GM12801 (cell line): Measurements from ENCODE around the gene ATP10A.

Experiments used
- TF ChIP-seq, protein P1 (sequence below): IDR thresholded peaks from one replicate; pipeline ENCODE4 v1.5.1; 2011; ENCODE audit warnings: control low read depth; ENCODE audit not compliant: insufficient read length; ENCODE audit errors: extremely low read depth

The ATP10A gene

DNA sequence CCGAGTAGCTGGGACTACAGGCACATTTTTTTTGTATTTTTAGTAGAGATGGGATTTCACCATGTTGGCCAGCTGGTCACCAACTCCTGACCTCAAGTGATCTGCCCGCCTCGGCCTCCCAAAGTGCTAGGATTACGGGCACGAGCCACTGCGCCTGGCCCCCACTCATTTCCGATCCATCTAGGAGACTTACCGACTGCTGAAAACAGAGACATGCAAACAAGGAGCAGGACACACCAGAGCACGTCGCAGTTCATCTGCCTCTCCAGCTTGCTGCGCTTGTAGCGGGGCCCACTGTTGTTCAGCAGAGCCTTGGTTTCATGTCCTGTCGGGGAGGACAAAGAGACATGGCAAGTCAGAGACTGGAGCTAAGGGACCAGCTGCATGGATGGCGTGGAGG is 137.4 kb downstream of the ATP10A start:
- TF ChIP-seq, protein P1, sequence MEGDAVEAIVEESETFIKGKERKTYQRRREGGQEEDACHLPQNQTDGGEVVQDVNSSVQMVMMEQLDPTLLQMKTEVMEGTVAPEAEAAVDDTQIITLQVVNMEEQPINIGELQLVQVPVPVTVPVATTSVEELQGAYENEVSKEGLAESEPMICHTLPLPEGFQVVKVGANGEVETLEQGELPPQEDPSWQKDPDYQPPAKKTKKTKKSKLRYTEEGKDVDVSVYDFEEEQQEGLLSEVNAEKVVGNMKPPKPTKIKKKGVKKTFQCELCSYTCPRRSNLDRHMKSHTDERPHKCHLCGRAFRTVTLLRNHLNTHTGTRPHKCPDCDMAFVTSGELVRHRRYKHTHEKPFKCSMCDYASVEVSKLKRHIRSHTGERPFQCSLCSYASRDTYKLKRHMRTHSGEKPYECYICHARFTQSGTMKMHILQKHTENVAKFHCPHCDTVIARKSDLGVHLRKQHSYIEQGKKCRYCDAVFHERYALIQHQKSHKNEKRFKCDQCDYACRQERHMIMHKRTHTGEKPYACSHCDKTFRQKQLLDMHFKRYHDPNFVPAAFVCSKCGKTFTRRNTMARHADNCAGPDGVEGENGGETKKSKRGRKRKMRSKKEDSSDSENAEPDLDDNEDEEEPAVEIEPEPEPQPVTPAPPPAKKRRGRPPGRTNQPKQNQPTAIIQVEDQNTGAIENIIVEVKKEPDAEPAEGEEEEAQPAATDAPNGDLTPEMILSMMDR = no peak

DNA sequence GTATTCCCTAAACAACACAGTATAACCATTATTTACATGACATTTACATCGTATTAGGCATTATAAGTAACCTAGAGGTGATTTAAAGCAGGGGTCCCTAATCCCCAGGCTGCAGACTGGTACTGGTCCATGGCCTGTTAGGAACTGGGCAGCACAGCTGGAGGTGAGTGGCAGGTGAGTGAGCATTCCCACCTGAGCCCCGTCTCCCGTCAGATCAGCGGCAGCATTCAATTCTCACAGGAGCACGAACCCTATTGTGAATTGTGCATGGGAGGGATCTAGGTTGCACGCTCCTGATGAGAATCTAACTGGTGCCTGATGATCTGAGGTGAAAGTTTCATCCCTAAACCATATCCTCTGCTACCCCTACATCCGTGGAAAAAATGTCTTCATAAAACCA is 138.2 kb downstream of the ATP10A start:
- TF ChIP-seq, protein P1 = no peak

DNA sequence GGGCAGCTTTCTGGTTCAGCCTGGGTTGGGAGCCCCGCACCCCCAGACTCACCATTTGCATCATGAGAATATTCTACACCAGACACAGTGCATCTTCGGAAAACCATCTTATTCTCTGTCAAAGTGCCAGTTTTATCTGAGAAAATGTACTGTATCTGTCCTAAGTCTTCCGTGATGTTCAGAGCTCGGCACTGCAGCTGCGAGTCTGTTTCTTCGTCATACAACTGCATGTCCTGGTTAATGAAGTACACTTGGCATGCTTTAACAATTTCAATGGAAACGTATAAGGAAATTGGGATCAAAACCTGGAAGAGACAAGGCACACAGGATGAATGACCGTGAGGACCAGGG is 141.5 kb downstream of the ATP10A start:
- TF ChIP-seq, protein P1 = no peak

DNA sequence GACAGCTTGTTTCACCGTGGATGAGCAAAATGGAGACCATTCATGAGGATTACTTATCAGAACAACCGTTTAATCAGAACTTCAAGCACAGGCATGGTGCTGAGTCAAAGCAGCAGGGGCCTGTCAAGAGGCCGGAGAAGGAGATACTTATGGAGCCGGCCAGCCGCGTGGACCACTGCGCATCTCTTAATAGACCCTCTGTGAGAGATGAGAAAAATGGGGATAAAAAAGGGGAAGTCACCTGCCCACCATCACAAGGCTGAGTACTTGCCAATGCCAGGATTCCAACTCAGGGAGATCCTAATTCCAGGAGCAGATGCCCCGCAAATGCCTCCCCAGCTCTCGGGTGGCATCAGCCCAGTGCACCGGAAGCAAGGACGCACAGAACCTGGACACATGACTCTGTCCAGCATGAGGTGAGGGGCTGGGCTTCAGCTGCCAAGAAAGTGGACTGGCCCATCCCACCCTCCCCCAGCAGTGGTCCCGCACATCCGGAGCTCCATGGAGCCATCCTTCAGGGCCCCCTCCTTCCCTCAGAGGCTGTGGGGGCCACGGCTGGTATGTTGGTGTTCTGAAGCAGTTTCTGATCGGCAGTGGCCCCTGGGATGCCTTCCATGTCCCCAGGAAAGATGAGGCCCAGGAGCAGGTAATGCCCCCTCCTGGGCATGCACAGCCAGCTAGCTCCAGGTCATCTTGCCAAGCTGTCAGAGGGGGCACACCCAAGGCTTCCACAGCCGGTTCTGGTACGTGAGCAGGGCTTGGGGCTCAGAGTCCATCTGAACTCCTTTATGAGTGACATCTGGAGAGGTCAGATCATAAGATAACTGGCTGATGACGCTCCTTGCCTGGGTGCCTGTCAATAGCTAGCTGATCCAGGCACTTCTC is 143.8 kb downstream of the ATP10A start:
- TF ChIP-seq, protein P1 = no peak

DNA sequence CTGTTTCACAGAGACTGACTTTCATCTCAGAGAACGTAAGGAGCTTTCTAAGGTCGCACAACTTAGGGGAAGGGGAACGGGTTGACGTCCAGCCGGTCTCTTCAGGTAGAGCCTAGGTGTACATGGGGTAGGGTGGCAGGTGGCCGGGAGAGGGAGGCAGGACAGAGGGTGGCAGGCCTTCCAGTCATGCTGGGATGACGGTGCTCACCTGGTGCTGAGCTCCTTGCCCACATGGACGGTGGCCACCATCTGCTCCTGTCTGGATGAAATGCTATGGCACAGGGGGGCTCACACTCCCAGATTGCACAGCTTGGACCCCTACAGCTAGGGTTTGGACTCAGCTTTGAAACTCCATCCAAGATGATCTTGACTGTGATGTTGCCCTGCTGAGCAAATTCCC is 144.5 kb downstream of the ATP10A start:
- TF ChIP-seq, protein P1 = no peak

DNA sequence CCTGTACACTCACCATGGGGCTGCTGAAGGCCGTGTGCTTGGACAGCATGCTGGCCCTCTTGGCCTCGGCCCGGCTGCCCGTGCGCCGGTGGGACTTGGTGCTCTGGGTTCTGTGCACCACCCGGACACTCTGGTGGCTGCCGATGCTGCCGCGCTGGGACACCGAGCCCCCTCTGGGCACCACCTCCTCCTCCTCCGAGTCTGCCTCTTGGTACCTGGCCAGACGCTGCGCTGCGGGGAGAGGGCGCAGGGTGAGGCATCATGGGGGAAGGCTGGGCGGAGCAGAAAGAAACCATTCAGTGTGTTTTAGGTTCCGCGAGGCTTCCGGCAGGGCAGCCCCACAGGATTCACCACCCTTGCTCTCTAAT is 145.0 kb downstream of the ATP10A start:
- TF ChIP-seq, protein P1 = no peak

DNA sequence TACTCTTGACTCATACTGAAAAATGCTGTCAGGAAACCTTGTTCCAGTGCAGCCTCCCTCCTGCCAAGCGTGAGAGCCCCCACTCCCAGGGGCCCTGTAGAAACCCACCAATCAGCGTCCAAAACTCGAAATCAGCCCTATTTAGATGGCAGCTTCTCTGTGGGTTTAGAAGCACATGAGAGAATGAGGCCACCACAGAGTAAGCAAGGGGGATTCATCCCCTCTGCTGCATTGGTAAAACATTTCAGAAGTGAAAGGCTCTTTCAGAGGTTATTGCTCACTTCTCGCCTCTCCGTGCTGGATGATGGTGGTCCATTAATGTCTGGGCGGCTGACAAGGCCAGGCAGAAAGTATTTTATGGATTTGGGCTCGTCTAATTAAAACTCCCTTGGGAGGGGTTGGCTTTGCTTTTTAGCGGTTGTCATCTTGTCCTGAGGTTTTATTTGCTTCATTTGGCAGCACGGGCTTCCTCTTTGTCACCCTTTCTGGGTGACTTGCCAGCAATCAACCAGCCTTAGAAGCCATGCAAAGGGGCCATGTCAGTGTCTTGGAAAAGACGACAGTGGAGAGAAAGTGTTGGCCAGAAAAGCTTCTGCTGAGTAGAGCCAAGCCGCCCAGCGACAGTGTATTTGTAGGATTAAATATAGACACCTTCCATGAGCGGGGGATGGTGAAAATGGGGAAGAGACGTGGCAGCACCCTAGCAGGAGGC is 145.5 kb downstream of the ATP10A start:
- TF ChIP-seq, protein P1 = no peak
